IMR-90 (cell line): Measurements from ENCODE around the gene UTRN. TPM values are rescaled to one million over a fixed set of nuclear protein-coding genes. Genes with fewer than 3 reads are reported as not detected.

ENCODE experiments used
- ATAC-seq: fragments of 200-7000 bp; cut with Tn5 transposase; 2 replicates; pipeline ENCODE4 v1.9.1; 2020; ENCODE audit warnings: low read depth, mild to moderate bottlenecking, moderate library complexity
- BruUV-seq: library from RNA; stranded (reverse); fragments of 400-500 nt; replicated peaks from 2 replicates; lab custom pipeline; 2021; lab: Mats Ljungman, UMichigan
- CTCF ChIA-PET: fragments of 300-600 bp; formaldehyde crosslinking; extraction: SDS; loops from one replicate; lab custom pipeline; 2021; ENCODE audit warnings: antibody characterized with exemption; lab: Yijun Ruan, JAX
- POLR2A ChIA-PET: fragments of 300-600 bp; sonication (Branson Sonifier 250); formaldehyde crosslinking; loops from one replicate; lab custom pipeline; 2022; ENCODE audit warnings: antibody characterized with exemption; ENCODE audit not compliant: unreplicated experiment; lab: Charles Lee
- DNase-seq: peaks from one replicate; pipeline ENCODE4 v3.0.0; 2013
- H2AFZ ChIP-seq: replicated peaks from 2 replicates; pipeline ENCODE3; 2013; ENCODE audit warnings: low read length, mild to moderate bottlenecking; ENCODE audit not compliant: poor library complexity
- H2AK5ac ChIP-seq: 2 replicates; pipeline ENCODE4 v1.6.1; 2013; ENCODE audit warnings: low read depth, low read length, inconsistent platforms
- H2AK9ac ChIP-seq: replicated peaks from 2 replicates; pipeline ENCODE3; 2013; ENCODE audit warnings: mild to moderate bottlenecking, low read depth, low read length, moderate library complexity; ENCODE audit not compliant: poor library complexity
- H2BK120ac ChIP-seq: 2 replicates; pipeline ENCODE4 v1.6.1; 2013; ENCODE audit warnings: low read depth, low read length, inconsistent platforms
- H2BK15ac ChIP-seq: 3 replicates; pipeline ENCODE4 v1.6.1; 2013; ENCODE audit warnings: low read depth, low read length, inconsistent platforms
- H2BK20ac ChIP-seq: 2 replicates; pipeline ENCODE4 v1.6.1; 2013; ENCODE audit warnings: low read depth, mild to moderate bottlenecking, inconsistent platforms, low read length, moderate library complexity
- H2BK5ac ChIP-seq: 2 replicates; pipeline ENCODE4 v1.6.1; 2013; ENCODE audit warnings: mild to moderate bottlenecking, low read depth, low read length, inconsistent platforms; ENCODE audit not compliant: poor library complexity, severe bottlenecking
- H3K14ac ChIP-seq: replicated peaks from 2 replicates; pipeline ENCODE4 v1.6.1; 2013; ENCODE audit warnings: low read depth, low read length, inconsistent platforms
- H3K18ac ChIP-seq: 2 replicates; pipeline ENCODE4 v1.6.1; 2013; ENCODE audit warnings: low read depth, low read length, control low read depth
- H3K23ac ChIP-seq: 2 replicates; pipeline ENCODE4 v1.6.1; 2013; ENCODE audit warnings: low read depth, low read length, inconsistent platforms
- H3K27ac ChIP-seq: 2 replicates; pipeline ENCODE4 v1.5.1; 2013; ENCODE audit warnings: mild to moderate bottlenecking, control low read depth, low read length; ENCODE audit not compliant: insufficient read depth
- H3K27me3 ChIP-seq: 2 replicates; pipeline ENCODE4 v1.6.1; 2013; ENCODE audit warnings: low read length; ENCODE audit not compliant: control insufficient read depth, insufficient read depth
- H3K36me3 ChIP-seq: 2 replicates; pipeline ENCODE4 v1.6.1; 2013; ENCODE audit warnings: low read length, mixed read lengths; ENCODE audit not compliant: control insufficient read depth, insufficient read depth
- H3K4ac ChIP-seq: 2 replicates; pipeline ENCODE4 v1.6.1; 2013; ENCODE audit warnings: low read depth, low read length, inconsistent platforms
- H3K4me1 ChIP-seq: 2 replicates; pipeline ENCODE4 v1.6.1; 2013; ENCODE audit warnings: low read length, mixed read lengths; ENCODE audit not compliant: control insufficient read depth, insufficient read depth
- H3K4me2 ChIP-seq: 2 replicates; pipeline ENCODE4 v1.6.1; 2013; ENCODE audit warnings: low read depth, mild to moderate bottlenecking, control low read depth, low read length, moderate library complexity
- H3K4me3 ChIP-seq: 2 replicates; pipeline ENCODE4 v1.5.1; 2013; ENCODE audit warnings: low read depth, mild to moderate bottlenecking, control low read depth, low read length, moderate library complexity; ENCODE audit not compliant: insufficient read depth
- H3K56ac ChIP-seq: 2 replicates; pipeline ENCODE4 v1.6.1; 2013; ENCODE audit warnings: low read length, inconsistent platforms; ENCODE audit not compliant: insufficient read depth; ENCODE audit errors: extremely low read depth
- H3K79me1 ChIP-seq, 2 experiments: 2 replicates each; pipeline ENCODE4 v1.6.1; 2013; ENCODE audit warnings: low read length in 2 of 2, inconsistent platforms in 1 of 2, low read depth in 1 of 2
- H3K9ac ChIP-seq: 2 replicates; pipeline ENCODE4 v1.6.1; 2013; ENCODE audit warnings: low read depth, low read length, control low read depth
- H3K9me1 ChIP-seq: 2 replicates; pipeline ENCODE4 v1.6.1; 2013; ENCODE audit warnings: low read length, inconsistent platforms; ENCODE audit not compliant: insufficient read depth
- H3K9me3 ChIP-seq: 2 replicates; pipeline ENCODE4 v1.6.1; 2013; ENCODE audit warnings: low read length; ENCODE audit not compliant: control insufficient read depth, insufficient read depth
- H4K20me1 ChIP-seq: 2 replicates; pipeline ENCODE4 v1.6.1; 2013; ENCODE audit warnings: low read length, inconsistent platforms; ENCODE audit not compliant: insufficient read depth
- H4K5ac ChIP-seq: 2 replicates; pipeline ENCODE4 v1.6.1; 2013; ENCODE audit warnings: mild to moderate bottlenecking, low read depth, low read length, control low read depth
- H4K8ac ChIP-seq, 2 experiments: 2 replicates each; pipeline ENCODE4 v1.6.1; 2013; ENCODE audit warnings: low read depth in 2 of 2, low read length in 2 of 2, control low read depth in 1 of 2, inconsistent platforms in 1 of 2
- H4K91ac ChIP-seq: 2 replicates; pipeline ENCODE4 v1.6.1; 2013; ENCODE audit warnings: low read depth, low read length, inconsistent platforms; ENCODE audit not compliant: insufficient read depth
- BHLHE40 ChIP-seq: fragments of 150-350 bp; IDR thresholded peaks from 2 replicates; pipeline ENCODE4 v1.6.1; 2016; ENCODE audit warnings: mild to moderate bottlenecking, low read depth, low read length
- CHD1 ChIP-seq: IDR thresholded peaks from 2 replicates; pipeline ENCODE4 v1.6.1; 2012; ENCODE audit warnings: low read depth, low read length, improper control_type of control experiment
- FOS ChIP-seq: fragments of 150-350 bp; IDR thresholded peaks from 2 replicates; pipeline ENCODE4 v1.6.1; 2016; ENCODE audit warnings: low read depth, low read length
- MAFK ChIP-seq: IDR thresholded peaks from 2 replicates; pipeline ENCODE4 v1.6.1; 2012; ENCODE audit warnings: low read depth, low read length, improper control_type of control experiment
- MAZ ChIP-seq: IDR thresholded peaks from 2 replicates; pipeline ENCODE4 v1.6.1; 2012; ENCODE audit warnings: low read depth, mild to moderate bottlenecking, low read length, improper control_type of control experiment, moderate library complexity, borderline replicate concordance
- NFE2L2 ChIP-seq: fragments of 150-350 bp; IDR thresholded peaks from 2 replicates; pipeline ENCODE4 v1.6.1; 2016; ENCODE audit warnings: low read depth, mild to moderate bottlenecking, low read length
- WGBS, 2 experiments: methylation state at CpG; one replicate each; pipeline versions ENCODE4 v1.1.5 to v1.1.7; 2013; ENCODE audit warnings: missing lambda C conversion rate in 2 of 2; ENCODE audit not compliant: insufficient read length in 1 of 2; ENCODE audit errors: extremely low coverage in 2 of 2; 5-methylcytosine and 5-hydroxymethylcytosine counted together
- dilution Hi-C: fragments of 300-500 bp; cut with HindIII; formaldehyde crosslinking; loops from one replicate; pipeline ENCODE4 v1.14.3; 2018; ENCODE audit warnings: low sequenced_read_pairs; ENCODE audit not compliant: unreplicated experiment
- in situ Hi-C: fragments of 300-500 bp; cut with MboI; formaldehyde crosslinking; loops from 3 replicates; pipeline ENCODE4 v1.14.3; 2019; ENCODE audit warnings: low sequenced_read_pairs, inconsistent platforms, mixed read lengths
- intact Hi-C: fragments of 100-400 bp; cut with micrococcal nuclease; formaldehyde crosslinking; loops from 2 replicates; pipeline ENCODE4 v1.10.0; 2022
- polyA plus RNA-seq, 3 experiments: library from polyadenylated mRNA; depleted of rRNA; stranded (reverse); fragments of >200 nt; gene quantifications; 2 replicates each; pipeline ENCODE4 v1.2.3, GENCODE V29; 2012; ENCODE audit warnings: low replicate concordance in 1 of 3
- total RNA-seq: library from RNA; depleted of rRNA; stranded (reverse); fragments of >200 nt; gene quantifications from 2 replicates; pipeline ENCODE4 v1.2.3, GENCODE V29; 2012
- TF ChIP-seq, protein P1 (sequence below): conservative IDR thresholded peaks from 2 replicates; pipeline ENCODE4 v1.5.1; 2012; ENCODE audit warnings: mild to moderate bottlenecking, low read depth, low read length, improper control_type of control experiment

UTRN gene
- total and polyA plus RNA-seq, 2 of the 4 experiments (the other 2 are of a cell fraction): 17.3 to 83.5 TPM

GRCh38 chr6:144264270-144265060 is 20.7 kb upstream of the UTRN start:
- BruUV-seq: no TSS peak
- TF ChIP-seq BHLHE40 (peak; percentile 81), FOS (no peak; the same call in 1 of the 2 replicates), MAFK (peak; percentile 98), CHD1 (no peak), MAZ (no peak), NFE2L2 (peak; percentile 53; the same call in 1 of the 2 replicates)
- TF ChIP-seq, protein P1, sequence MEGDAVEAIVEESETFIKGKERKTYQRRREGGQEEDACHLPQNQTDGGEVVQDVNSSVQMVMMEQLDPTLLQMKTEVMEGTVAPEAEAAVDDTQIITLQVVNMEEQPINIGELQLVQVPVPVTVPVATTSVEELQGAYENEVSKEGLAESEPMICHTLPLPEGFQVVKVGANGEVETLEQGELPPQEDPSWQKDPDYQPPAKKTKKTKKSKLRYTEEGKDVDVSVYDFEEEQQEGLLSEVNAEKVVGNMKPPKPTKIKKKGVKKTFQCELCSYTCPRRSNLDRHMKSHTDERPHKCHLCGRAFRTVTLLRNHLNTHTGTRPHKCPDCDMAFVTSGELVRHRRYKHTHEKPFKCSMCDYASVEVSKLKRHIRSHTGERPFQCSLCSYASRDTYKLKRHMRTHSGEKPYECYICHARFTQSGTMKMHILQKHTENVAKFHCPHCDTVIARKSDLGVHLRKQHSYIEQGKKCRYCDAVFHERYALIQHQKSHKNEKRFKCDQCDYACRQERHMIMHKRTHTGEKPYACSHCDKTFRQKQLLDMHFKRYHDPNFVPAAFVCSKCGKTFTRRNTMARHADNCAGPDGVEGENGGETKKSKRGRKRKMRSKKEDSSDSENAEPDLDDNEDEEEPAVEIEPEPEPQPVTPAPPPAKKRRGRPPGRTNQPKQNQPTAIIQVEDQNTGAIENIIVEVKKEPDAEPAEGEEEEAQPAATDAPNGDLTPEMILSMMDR: no peak
- Histone ChIP-seq H3K4ac (peak overlapping the region; percentile 92), H3K14ac (peak overlapping the region; percentile 87), H4K20me1 (no peaks in the 10 kb centered on the region), H3K23ac (peak overlapping the region; percentile 82), H3K4me3 (no peak overlapping the region), H3K9me3 (no peaks in the 10 kb centered on the region), H2BK5ac (peak overlapping the region; percentile 90), H2BK15ac (peak overlapping the region; percentile 81; the same call in 2 of the 3 replicates), H3K18ac (peak overlapping the region; percentile 89), H3K4me1 (peaks cover 11% of the 10 kb centered on the region), H3K27me3 (no peaks in the 10 kb centered on the region), H4K8ac (peak overlapping the region; percentile 64 to 90; a peak in 3 of 4 replicates), H3K36me3 (no peaks in the 10 kb centered on the region), H2BK20ac (peak overlapping the region; percentile 87), H4K91ac (peak overlapping the region; percentile 86), H4K5ac (peak overlapping the region; percentile 94), H3K27ac (peak overlapping the region; percentile 87), H3K9ac (peak overlapping the region; percentile 59), H2AFZ (peak overlapping the region; percentile 27), H3K56ac (peak overlapping the region; percentile 88), H3K4me2 (peak overlapping the region; percentile 86), H3K79me1 (no peaks in the 10 kb centered on the region), H2AK5ac (peak overlapping the region; percentile 53), H2AK9ac (no peak overlapping the region), H2BK120ac (peak overlapping the region; percentile 93), H3K9me1 (0 out of 2 replicates have a peak, but pooled peaks cover 8% of the 10 kb centered on the region)
- WGBS, 2 experiments: no CpG with 5 or more reads among the region's 7 CpGs
- POLR2A ChIA-PET: no interaction called here
- DNase-seq (peak; percentile 90), ATAC-seq (peak; percentile 87)
- dilution Hi-C loops: no loop called here
- CTCF ChIA-PET: no interaction called here
- in situ Hi-C loops: no loop called here
- intact Hi-C loops: loop anchor here (1.0 kb wide), 2 partner anchors 20 to 48 kb away; no protein-coding TSS in a partner anchor
